K562 (cell line): ENCODE measurements around the gene CILP.

Experiments
- BRF1 ChIP-seq: IDR thresholded peaks from 3 replicates; pipeline ENCODE4 v1.6.1; 2011; ENCODE audit warnings: borderline replicate concordance, mild to moderate bottlenecking; ENCODE audit not compliant: insufficient read length; ENCODE audit errors: extremely low read depth
- ZNF512 ChIP-seq: IDR thresholded peaks from 2 replicates; pipeline ENCODE4 v1.6.1; 2016; ENCODE audit warnings: missing genetic modification characterization, missing compliant biosample characterization

- TF ChIP-seq ZNF512 (tag), result no peak
- TF ChIP-seq BRF1, result no peak
Measured at GRCh38 chr15:65184868-65185717, 26.2 kb downstream of the CILP start, which contains the start of gene CLPX.
